Measurements from ENCODE around the gene METTL15.

GRCh38 chr11:28350216-28350615 is 242.0 kb downstream of the METTL15 start:
- no peak for TF ChIP-seq CTCF (conservative IDR thresholded peaks at IDR 0.05; ENCODE audit: low read depth, low read length)
- TF ChIP-seq EZH2phosphoT487 (IDR thresholded peaks at IDR 0.05; ENCODE audit: borderline replicate concordance, low read length) = no peak
